Measurements from ENCODE around the gene SMC5.

Gene SMC5

GRCh38 chr9:70382046-70382708 lies 123.4 kb downstream of the SMC5 start:
- TF ChIP-seq CTCF (IDR thresholded peaks at IDR 0.05; ENCODE audit: control insufficient read depth, extremely low read depth, insufficient read depth) = no peak
- H3K4me3 ChIP-seq (ENCODE audit: low read depth, low read length) = no peak overlapping the region
- DNase-seq (ENCODE audit: low read depth) = no peak

- no peak overlapping the region for H3K4me3 ChIP-seq (ENCODE audit: low read depth, low read length)
- no peak for DNase-seq (ENCODE audit: low read depth)
- no peak for TF ChIP-seq CTCF (IDR thresholded peaks at IDR 0.05; ENCODE audit: control insufficient read depth, extremely low read depth, insufficient read depth)
Measured at GRCh38 chr9:70382709-70383605, 124.2 kb downstream of the SMC5 start.

- no peak overlapping the region for H3K4me3 ChIP-seq (ENCODE audit: low read depth, low read length)
- DNase-seq (ENCODE audit: low read depth) = no peak
- TF ChIP-seq CTCF (IDR thresholded peaks at IDR 0.05; ENCODE audit: control insufficient read depth, extremely low read depth, insufficient read depth) = no peak
Measured at GRCh38 chr9:70385426-70385825, 126.6 kb downstream of the SMC5 start.

GRCh38 chr9:70387663-70388062 lies 128.9 kb downstream of the SMC5 start:
- no peak for DNase-seq (ENCODE audit: low read depth)
- no peak overlapping the region for H3K4me3 ChIP-seq (ENCODE audit: low read depth, low read length)
- no peak for TF ChIP-seq CTCF (IDR thresholded peaks at IDR 0.05; ENCODE audit: control insufficient read depth, extremely low read depth, insufficient read depth)

GRCh38 chr9:70389188-70389587 lies 130.4 kb downstream of the SMC5 start:
- DNase-seq (ENCODE audit: low read depth) = no peak
- no peak for TF ChIP-seq CTCF (IDR thresholded peaks at IDR 0.05; ENCODE audit: control insufficient read depth, extremely low read depth, insufficient read depth)
- H3K4me3 ChIP-seq (ENCODE audit: low read depth, low read length) = no peak overlapping the region

GRCh38 chr9:70389621-70390266 lies 131.0 kb downstream of the SMC5 start:
- no peak for DNase-seq (ENCODE audit: low read depth)
- TF ChIP-seq CTCF (IDR thresholded peaks at IDR 0.05; ENCODE audit: control insufficient read depth, extremely low read depth, insufficient read depth) = no peak
- H3K4me3 ChIP-seq (ENCODE audit: low read depth, low read length) = no peak overlapping the region
